ENCODE results near the gene OPTN. TPM values are rescaled to one million over a fixed set of nuclear protein-coding genes. Genes with fewer than 3 reads are reported as not detected.

The OPTN gene
- total and polyA plus RNA-seq, 10 of the 15 experiments (the other 5 are each of a cell fraction or from before 2014, with no cell fraction given): 15.2 to 42.4 (median 25.5) TPM

Small RNAs within 50 kb of the gene (small RNA-seq; reads per million reads assigned to genes)
- not detected for gene SNRPGP5

Other genes with a start within 250 kb of the OPTN start
- gene CCDC3, start 98.5 kb upstream of the OPTN start, total RNA-seq (2014; rRNA removed): not detected in 2 replicates
- gene CCDC3, start 98.5 kb upstream of the OPTN start, total RNA-seq (2014; rRNA removed; fragmentation: Illumina TruSeq; extraction: Trizol): not detected in 2 replicates
- gene CCDC3, start 98.5 kb upstream of the OPTN start, total RNA-seq (2021): 0.08 and 0.16 TPM in 2 replicates
- not detected in 2 replicates for gene CCDC3, start 98.5 kb upstream of the OPTN start, polyA plus RNA-seq (2011; rRNA removed)
- gene CCDC3, start 98.5 kb upstream of the OPTN start, polyA plus RNA-seq (2014; fragmentation: Illumina TruSeq; extraction: Trizol): not detected in 2 replicates
- not detected for gene CCDC3, start 98.5 kb upstream of the OPTN start, polyA plus RNA-seq (2014; fragmentation: Nextera tagmentation; extraction: Ambion mirVana)
- not detected in 2 replicates for gene CCDC3, start 98.5 kb upstream of the OPTN start, polyA plus RNA-seq (2014; rRNA removed)
- not detected for gene CCDC3, start 98.5 kb upstream of the OPTN start, polyA plus RNA-seq (2016; fragmentation: Nextera tagmentation; extraction: Ambion mirVana)
- 22.2 and 23.4 TPM in 2 replicates for gene MCM10, start 61.4 kb downstream of the OPTN start, total RNA-seq (2014; rRNA removed)
- gene MCM10, start 61.4 kb downstream of the OPTN start, total RNA-seq (2014; rRNA removed; fragmentation: Illumina TruSeq; extraction: Trizol): 26.8 and 27.0 TPM in 2 replicates
- 30.7 and 31.1 TPM in 2 replicates for gene MCM10, start 61.4 kb downstream of the OPTN start, total RNA-seq (2021)
- gene MCM10, start 61.4 kb downstream of the OPTN start, polyA plus RNA-seq (2011; rRNA removed): 14.3 and 17.5 TPM in 2 replicates
- 21.5 and 24.1 TPM in 2 replicates for gene MCM10, start 61.4 kb downstream of the OPTN start, polyA plus RNA-seq (2014; fragmentation: Illumina TruSeq; extraction: Trizol)
- gene MCM10, start 61.4 kb downstream of the OPTN start, polyA plus RNA-seq (2014; fragmentation: Nextera tagmentation; extraction: Ambion mirVana): 1 to 10 TPM; 5.8 to 6.8 TPM
- 13.2 and 14.2 TPM in 2 replicates for gene MCM10, start 61.4 kb downstream of the OPTN start, polyA plus RNA-seq (2014; rRNA removed)
- 10 to 100 TPM; 30.9 to 35.1 TPM for gene MCM10, start 61.4 kb downstream of the OPTN start, polyA plus RNA-seq (2016; fragmentation: Nextera tagmentation; extraction: Ambion mirVana)
- gene UCMA, start 134.2 kb downstream of the OPTN start, total RNA-seq (2014; rRNA removed): not detected in 2 replicates
- gene UCMA, start 134.2 kb downstream of the OPTN start, total RNA-seq (2014; rRNA removed; fragmentation: Illumina TruSeq; extraction: Trizol): not detected in 2 replicates
- not detected in 2 replicates for gene UCMA, start 134.2 kb downstream of the OPTN start, total RNA-seq (2021)
- not detected in 2 replicates for gene UCMA, start 134.2 kb downstream of the OPTN start, polyA plus RNA-seq (2011; rRNA removed)
- not detected in 2 replicates for gene UCMA, start 134.2 kb downstream of the OPTN start, polyA plus RNA-seq (2014; fragmentation: Illumina TruSeq; extraction: Trizol)
- gene UCMA, start 134.2 kb downstream of the OPTN start, polyA plus RNA-seq (2014; fragmentation: Nextera tagmentation; extraction: Ambion mirVana): under 1 TPM in 1 of 2 experiments, not detected in 1; 0.15 TPM
- gene UCMA, start 134.2 kb downstream of the OPTN start, polyA plus RNA-seq (2014; rRNA removed): not detected in 2 replicates
- not detected for gene UCMA, start 134.2 kb downstream of the OPTN start, polyA plus RNA-seq (2016; fragmentation: Nextera tagmentation; extraction: Ambion mirVana)
- 4.5 and 4.7 TPM in 2 replicates for gene PHYH, start 199.9 kb downstream of the OPTN start, total RNA-seq (2014; rRNA removed)
- 3.2 and 4.1 TPM in 2 replicates for gene PHYH, start 199.9 kb downstream of the OPTN start, total RNA-seq (2014; rRNA removed; fragmentation: Illumina TruSeq; extraction: Trizol)
- 4.6 and 4.8 TPM in 2 replicates for gene PHYH, start 199.9 kb downstream of the OPTN start, total RNA-seq (2021)
- 3.2 and 4.6 TPM in 2 replicates for gene PHYH, start 199.9 kb downstream of the OPTN start, polyA plus RNA-seq (2011; rRNA removed)
- 4.6 and 5.2 TPM in 2 replicates for gene PHYH, start 199.9 kb downstream of the OPTN start, polyA plus RNA-seq (2014; fragmentation: Illumina TruSeq; extraction: Trizol)
- gene PHYH, start 199.9 kb downstream of the OPTN start, polyA plus RNA-seq (2014; fragmentation: Nextera tagmentation; extraction: Ambion mirVana): 1 to 10 TPM; 5.8 to 8.4 TPM
- gene PHYH, start 199.9 kb downstream of the OPTN start, polyA plus RNA-seq (2014; rRNA removed): 3.7 and 4.7 TPM in 2 replicates
- gene PHYH, start 199.9 kb downstream of the OPTN start, polyA plus RNA-seq (2016; fragmentation: Nextera tagmentation; extraction: Ambion mirVana): 10 to 100 TPM in 1 of 2 experiments, 1 to 10 TPM in 1; 7.5 to 10.3 TPM
- gene SEPHS1, start 248.1 kb downstream of the OPTN start, total RNA-seq (2014; rRNA removed): 39.6 and 47.9 TPM in 2 replicates
- gene SEPHS1, start 248.1 kb downstream of the OPTN start, total RNA-seq (2014; rRNA removed; fragmentation: Illumina TruSeq; extraction: Trizol): 49.5 and 50.5 TPM in 2 replicates
- gene SEPHS1, start 248.1 kb downstream of the OPTN start, total RNA-seq (2021): 55.6 and 59.8 TPM in 2 replicates
- gene SEPHS1, start 248.1 kb downstream of the OPTN start, polyA plus RNA-seq (2011; rRNA removed): 66.8 and 76.4 TPM in 2 replicates
- gene SEPHS1, start 248.1 kb downstream of the OPTN start, polyA plus RNA-seq (2014; fragmentation: Illumina TruSeq; extraction: Trizol): 85.4 and 93.4 TPM in 2 replicates
- gene SEPHS1, start 248.1 kb downstream of the OPTN start, polyA plus RNA-seq (2014; fragmentation: Nextera tagmentation; extraction: Ambion mirVana): 10 to 100 TPM; 14.7 to 20.8 TPM
- gene SEPHS1, start 248.1 kb downstream of the OPTN start, polyA plus RNA-seq (2014; rRNA removed): 51.7 and 60.8 TPM in 2 replicates
- gene SEPHS1, start 248.1 kb downstream of the OPTN start, polyA plus RNA-seq (2016; fragmentation: Nextera tagmentation; extraction: Ambion mirVana): 10 to 100 TPM; 36.8 to 46.4 TPM